Duodenal mucosa (tissue), 2 donors: ENCODE results near the gene CFH.

Experiments used
- H3K27ac ChIP-seq: one replicate; pipeline ENCODE4 v1.7.0; 2013; ENCODE audit warnings: low read depth, low read length
- H3K27me3 ChIP-seq, 2 donors: one replicate each; pipeline ENCODE4 v1.7.0; 2013; ENCODE audit warnings: low read length in 2 of 2, control low read depth in 1 of 2; ENCODE audit not compliant: insufficient read depth in 2 of 2, control insufficient read depth in 1 of 2
- H3K36me3 ChIP-seq, 2 donors: one replicate each; pipeline ENCODE4 v1.7.0; 2013; ENCODE audit warnings: low read length in 2 of 2, control low read depth in 1 of 2; ENCODE audit not compliant: insufficient read depth in 2 of 2, control insufficient read depth in 1 of 2
- H3K4me1 ChIP-seq, 2 donors: one replicate each; pipeline ENCODE4 v1.7.0; 2013; ENCODE audit warnings: low read length in 2 of 2, control low read depth in 1 of 2; ENCODE audit not compliant: insufficient read depth in 2 of 2, control insufficient read depth in 1 of 2
- H3K4me3 ChIP-seq, 2 donors: one replicate each; pipeline ENCODE4 v1.7.0; 2013; ENCODE audit warnings: low read length in 2 of 2, low read depth in 1 of 2
- H3K9ac ChIP-seq, 2 donors: one replicate each; pipeline ENCODE4 v1.7.0; 2013; ENCODE audit warnings: low read length in 2 of 2, low read depth in 1 of 2
- H3K9me3 ChIP-seq, 2 donors: one replicate each; pipeline ENCODE4 v1.7.0; 2013; ENCODE audit warnings: low read length in 2 of 2, control low read depth in 1 of 2; ENCODE audit not compliant: control insufficient read depth in 1 of 2

The CFH gene

DNA sequence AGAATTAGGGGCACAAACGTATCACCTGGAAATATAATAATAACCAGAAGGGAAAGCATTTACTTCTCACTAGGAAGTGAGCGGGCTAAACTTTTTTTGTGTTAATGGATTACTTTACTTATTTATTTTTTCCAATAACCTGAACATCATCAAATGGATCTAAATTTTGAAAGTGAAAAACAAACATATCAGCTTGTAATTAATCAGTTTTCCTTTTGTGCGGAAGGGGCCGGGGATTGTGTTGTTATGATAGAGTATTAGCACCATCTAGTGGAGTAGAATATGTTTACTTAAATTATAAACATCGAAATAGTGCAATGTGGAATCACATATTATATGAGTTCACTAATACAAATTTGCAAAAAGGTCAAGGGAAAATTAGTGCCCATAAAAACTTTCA is 9.0 kb downstream of the CFH start:
- H3K36me3 ChIP-seq: no peaks in the 10 kb centered on the region
- no peaks in the 10 kb centered on the region for H3K4me1 ChIP-seq
- H3K4me3 ChIP-seq: no peak overlapping the region
- H3K27ac ChIP-seq: no peak overlapping the region
- no peak overlapping the region for H3K9ac ChIP-seq
- no peaks in the 10 kb centered on the region for H3K9me3 ChIP-seq
- H3K27me3 ChIP-seq: no peaks in the 10 kb centered on the region

DNA sequence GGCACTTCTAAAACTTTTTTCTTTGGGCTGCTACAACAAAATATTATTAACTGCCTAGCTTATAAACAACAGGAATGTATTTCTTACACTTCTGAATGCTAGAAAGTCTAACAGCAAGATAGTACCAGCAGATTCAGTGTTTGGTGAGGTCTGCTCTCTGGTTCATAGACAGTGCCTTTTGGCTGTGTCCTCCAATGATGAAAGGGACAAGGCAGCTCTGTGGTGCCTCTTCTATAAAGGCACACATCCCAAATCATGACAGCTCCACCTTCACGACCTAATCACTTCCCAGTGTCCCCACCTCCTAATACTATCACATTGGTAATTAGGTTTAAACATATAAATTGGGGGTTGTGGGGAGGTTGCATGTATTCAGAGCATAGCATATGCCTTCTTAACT is 9.5 kb downstream of the CFH start:
- no peak overlapping the region for H3K9ac ChIP-seq
- no peaks in the 10 kb centered on the region for H3K27me3 ChIP-seq
- no peak overlapping the region for H3K4me3 ChIP-seq
- H3K27ac ChIP-seq: no peak overlapping the region
- H3K36me3 ChIP-seq: no peaks in the 10 kb centered on the region
- H3K4me1 ChIP-seq: no peaks in the 10 kb centered on the region
- no peaks in the 10 kb centered on the region for H3K9me3 ChIP-seq

DNA sequence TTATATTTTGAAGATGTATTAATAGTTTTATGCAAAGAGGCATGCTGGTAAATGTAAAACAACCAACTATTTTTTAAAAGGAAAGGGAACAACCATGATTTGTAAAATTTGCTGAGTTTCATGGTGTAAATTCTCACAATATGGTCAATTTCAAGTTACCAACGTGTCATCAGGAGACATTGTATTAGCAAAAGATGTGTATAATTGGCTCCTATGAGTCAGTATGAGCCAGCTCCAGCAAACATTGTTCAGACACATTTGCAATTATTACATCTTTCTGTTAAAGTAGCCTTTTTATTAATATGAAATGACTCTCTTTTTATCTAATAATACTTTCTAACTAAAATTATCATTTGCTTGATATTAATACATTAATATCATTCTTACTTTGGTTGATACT is 15.3 kb downstream of the CFH start:
- Histone ChIP-seq H3K4me1 (no peaks in the 10 kb centered on the region), H3K4me3 (no peak overlapping the region), H3K27me3 (no peaks in the 10 kb centered on the region), H3K9me3 (no peaks in the 10 kb centered on the region), H3K36me3 (no peaks in the 10 kb centered on the region), H3K9ac (no peak overlapping the region), H3K27ac (no peak overlapping the region)

DNA sequence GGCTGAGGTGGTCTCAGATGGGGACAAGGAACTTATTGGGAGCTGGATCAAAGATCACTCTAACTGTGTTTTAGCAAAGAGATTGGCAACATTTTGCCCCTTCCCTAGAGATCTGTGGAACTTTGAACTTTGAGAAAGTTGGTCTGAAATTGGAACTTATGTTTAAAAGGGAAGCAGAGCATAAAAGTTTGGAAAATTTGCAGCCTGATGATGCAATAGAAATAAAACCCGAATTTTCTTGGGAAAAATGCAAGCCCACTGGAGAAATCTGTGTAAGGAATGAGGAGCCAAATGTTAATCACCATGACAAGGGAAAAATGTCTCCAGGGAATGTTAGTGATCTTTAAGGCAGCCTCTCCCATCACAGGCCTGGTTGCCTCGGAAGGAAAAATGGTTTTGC is 17.2 kb downstream of the CFH start:
- Histone ChIP-seq H3K9me3 (no peaks in the 10 kb centered on the region), H3K27ac (no peak overlapping the region), H3K9ac (no peak overlapping the region), H3K27me3 (no peaks in the 10 kb centered on the region), H3K36me3 (no peaks in the 10 kb centered on the region), H3K4me3 (no peak overlapping the region), H3K4me1 (no peaks in the 10 kb centered on the region)

DNA sequence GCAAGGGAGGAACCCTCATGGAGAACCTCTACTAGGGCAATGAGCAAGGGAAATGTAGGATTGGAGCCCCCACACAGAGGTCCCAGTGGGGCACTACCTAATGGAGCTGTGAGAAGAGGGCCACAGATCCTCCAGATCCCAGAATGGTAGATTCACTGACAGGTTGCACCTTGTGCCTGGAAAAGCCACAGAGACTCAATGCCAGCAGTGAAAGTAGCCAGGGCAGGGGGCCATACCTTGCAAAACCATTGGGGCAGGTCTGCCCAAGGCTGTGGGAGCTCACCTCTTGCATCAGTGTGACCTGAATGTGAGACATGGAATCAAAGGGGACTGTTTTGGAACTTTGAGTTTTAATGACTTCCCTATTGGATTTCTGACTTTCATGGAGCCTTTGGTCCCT is 17.9 kb downstream of the CFH start:
- Histone ChIP-seq H3K27me3 (no peaks in the 10 kb centered on the region), H3K36me3 (no peaks in the 10 kb centered on the region), H3K9me3 (no peaks in the 10 kb centered on the region), H3K4me1 (no peaks in the 10 kb centered on the region), H3K27ac (no peak overlapping the region), H3K9ac (no peak overlapping the region), H3K4me3 (no peak overlapping the region)

DNA sequence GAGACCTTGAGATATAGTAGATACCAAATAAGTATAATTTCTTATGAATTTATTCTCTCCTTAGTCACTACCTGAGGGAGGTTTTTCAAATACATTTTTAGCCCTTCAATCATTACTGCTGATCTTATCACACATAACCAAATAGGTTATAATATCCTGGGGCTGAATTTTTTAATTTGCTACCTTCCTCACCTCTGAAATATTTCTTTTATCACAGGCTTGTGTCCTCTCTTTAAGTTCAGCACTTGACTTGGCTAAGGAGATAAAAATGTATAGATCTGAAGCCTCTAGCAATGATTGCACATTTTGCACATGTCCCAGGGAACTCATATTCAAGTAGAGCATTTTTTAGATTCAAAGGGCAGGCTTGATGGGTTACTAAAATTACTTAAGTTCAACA is 23.1 kb downstream of the CFH start:
- H3K4me1 ChIP-seq: no peaks in the 10 kb centered on the region
- H3K27ac ChIP-seq: no peak overlapping the region

DNA sequence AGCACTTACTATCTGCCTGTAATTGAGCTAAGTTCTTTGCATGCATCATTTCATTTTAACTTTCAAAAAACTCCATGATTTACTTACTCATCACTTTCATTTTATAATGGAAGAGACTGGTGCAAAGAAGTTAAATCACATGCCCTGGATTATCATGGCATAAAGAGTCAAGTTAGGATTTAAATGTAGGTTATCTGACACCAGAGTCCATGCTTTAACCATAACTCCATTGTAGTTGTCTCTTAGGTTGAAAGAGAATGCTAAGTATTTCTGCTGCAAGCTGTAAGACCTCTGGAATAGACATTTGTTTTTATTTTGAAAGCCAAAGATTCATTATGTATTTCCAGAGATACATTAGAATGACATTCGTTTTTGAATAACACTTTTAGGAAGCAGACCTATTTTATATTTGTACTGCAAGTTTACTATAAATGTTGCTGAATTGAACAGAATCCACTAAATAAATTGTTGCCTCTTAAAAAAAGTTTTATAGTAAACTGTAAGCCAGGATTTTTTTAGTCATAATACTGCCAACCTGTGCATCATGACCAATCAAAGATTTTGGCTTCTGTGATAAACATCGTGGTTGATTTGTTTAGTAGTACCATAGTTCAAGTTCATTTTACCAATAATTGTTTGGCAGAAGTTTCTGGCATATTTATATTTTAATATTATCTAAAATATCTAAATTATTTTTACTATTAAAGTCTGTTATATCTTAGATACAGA is 26.1 kb downstream of the CFH start:
- H3K36me3 ChIP-seq: no peaks in the 10 kb centered on the region
- no peak overlapping the region for H3K27ac ChIP-seq
- no peak overlapping the region for H3K4me3 ChIP-seq
- no peak overlapping the region for H3K9ac ChIP-seq
- H3K27me3 ChIP-seq: no peaks in the 10 kb centered on the region
- no peaks in the 10 kb centered on the region for H3K9me3 ChIP-seq
- H3K4me1 ChIP-seq: no peaks in the 10 kb centered on the region

More for the DNA sequence above, 23.1 kb downstream of the CFH start:
- no peaks in the 10 kb centered on the region for H3K27me3 ChIP-seq
- no peaks in the 10 kb centered on the region for H3K9me3 ChIP-seq
- H3K9ac ChIP-seq: no peak overlapping the region
- H3K36me3 ChIP-seq: no peaks in the 10 kb centered on the region
- H3K4me3 ChIP-seq: no peak overlapping the region

DNA sequence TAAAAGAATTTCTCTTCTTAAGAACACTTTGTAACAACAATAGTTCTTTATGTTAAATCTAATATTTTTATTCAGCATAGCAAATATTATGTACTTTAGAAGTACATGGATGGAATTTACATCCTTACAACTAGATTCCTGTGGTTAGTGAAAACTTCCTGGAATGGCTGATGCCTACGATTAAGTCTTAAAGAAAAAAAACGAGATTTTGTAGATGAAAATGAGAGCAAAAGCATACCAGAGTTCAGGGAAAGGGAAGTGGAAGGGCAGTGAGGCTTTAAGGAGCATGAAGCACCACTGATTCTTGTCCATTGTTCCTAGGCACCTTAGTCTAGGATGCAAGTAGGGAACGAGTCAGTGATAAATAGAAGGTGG is 26.7 kb downstream of the CFH start:
- no peaks in the 10 kb centered on the region for H3K36me3 ChIP-seq
- no peak overlapping the region for H3K27ac ChIP-seq
- no peak overlapping the region for H3K9ac ChIP-seq
- H3K9me3 ChIP-seq: no peaks in the 10 kb centered on the region
- H3K4me1 ChIP-seq: no peaks in the 10 kb centered on the region
- no peak overlapping the region for H3K4me3 ChIP-seq
- H3K27me3 ChIP-seq: no peaks in the 10 kb centered on the region

DNA sequence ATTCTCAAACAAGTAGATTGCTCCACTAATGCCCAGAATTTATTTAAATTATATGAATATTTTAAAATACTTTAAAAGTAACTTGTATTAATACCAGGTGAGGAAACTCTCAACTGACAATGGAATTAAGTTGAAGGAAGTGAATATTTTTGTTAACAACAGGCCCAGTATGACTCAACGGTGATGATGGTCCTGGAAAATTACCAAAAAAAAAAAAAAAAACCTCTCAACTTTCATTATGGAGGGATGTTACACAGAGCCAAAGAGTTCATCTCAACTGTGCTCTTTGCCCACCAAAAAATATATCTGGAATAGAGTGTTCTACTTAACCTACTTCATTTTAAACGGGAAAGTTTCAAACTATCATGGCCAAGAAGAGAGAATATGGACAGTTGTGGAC is 28.3 kb downstream of the CFH start:
- Histone ChIP-seq H3K9ac (no peak overlapping the region), H3K27me3 (no peaks in the 10 kb centered on the region), H3K9me3 (no peaks in the 10 kb centered on the region), H3K4me1 (no peaks in the 10 kb centered on the region), H3K4me3 (no peak overlapping the region), H3K27ac (no peak overlapping the region), H3K36me3 (no peaks in the 10 kb centered on the region)

DNA sequence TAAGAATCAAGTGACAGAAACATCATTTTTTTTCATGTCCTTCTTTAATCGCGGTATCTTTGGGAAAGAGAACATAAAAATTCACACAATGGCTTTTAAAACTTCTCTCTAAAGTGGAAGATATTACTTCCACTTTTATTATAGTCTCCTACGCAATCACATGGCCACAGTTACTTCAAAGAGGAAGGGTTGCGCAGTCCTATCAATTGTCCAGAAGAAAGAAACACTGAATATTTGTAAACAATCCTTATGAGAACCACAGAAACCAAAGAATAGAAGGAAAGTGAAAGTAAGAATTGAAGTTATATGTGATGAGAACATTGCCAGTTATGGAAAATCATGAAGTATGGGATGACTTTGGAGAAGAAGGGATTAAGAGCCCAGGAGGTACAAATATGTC is 32.6 kb downstream of the CFH start:
- H3K36me3 ChIP-seq: no peaks in the 10 kb centered on the region
- no peaks in the 10 kb centered on the region for H3K27me3 ChIP-seq
- no peak overlapping the region for H3K9ac ChIP-seq
- no peaks in the 10 kb centered on the region for H3K4me1 ChIP-seq
- no peak overlapping the region for H3K27ac ChIP-seq
- no peaks in the 10 kb centered on the region for H3K9me3 ChIP-seq
- H3K4me3 ChIP-seq: no peak overlapping the region

DNA sequence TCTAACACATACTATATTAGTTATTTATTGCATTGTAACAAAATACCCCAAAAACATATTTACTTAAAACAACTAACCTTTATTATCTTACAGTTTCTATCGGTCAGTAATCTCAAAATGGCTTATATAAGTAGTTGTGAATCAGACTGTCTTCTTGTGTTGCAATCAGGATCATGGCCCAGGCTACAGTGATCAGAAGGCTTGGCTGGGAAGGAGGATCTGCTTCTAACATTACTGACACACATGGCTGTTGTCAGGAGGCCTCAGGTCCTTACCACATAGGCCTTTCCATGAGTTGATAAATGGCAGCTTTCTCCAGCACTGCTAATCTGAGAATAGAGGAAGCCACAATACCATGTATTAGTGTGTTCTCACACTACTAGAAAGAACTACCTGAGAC is 33.7 kb downstream of the CFH start:
- no peak overlapping the region for H3K4me3 ChIP-seq
- no peak overlapping the region for H3K9ac ChIP-seq
- H3K9me3 ChIP-seq: no peaks in the 10 kb centered on the region
- no peaks in the 10 kb centered on the region for H3K4me1 ChIP-seq
- no peaks in the 10 kb centered on the region for H3K27me3 ChIP-seq
- H3K27ac ChIP-seq: no peak overlapping the region
- H3K36me3 ChIP-seq: no peaks in the 10 kb centered on the region
